KOPT-K1 (cell line): Measurements from ENCODE around the gene BICD1.

Source experiments
- H3K27ac ChIP-seq: fragments of 200-600 bp; sonication (generic); 2 replicates; pipeline ENCODE4 v1.5.1; 2016; ENCODE audit warnings: antibody characterized with exemption, mild to moderate bottlenecking, low read depth, low read length; ENCODE audit not compliant: poor library complexity, severe bottlenecking
- H3K36me3 ChIP-seq: fragments of 200-600 bp; sonication (generic); 2 replicates; pipeline ENCODE4 v1.5.1; 2017; ENCODE audit warnings: antibody characterized with exemption, mild to moderate bottlenecking, low read length, moderate library complexity; ENCODE audit not compliant: insufficient read depth
- H3K9me3 ChIP-seq: fragments of 200-600 bp; sonication (generic); 2 replicates; pipeline ENCODE4 v1.5.1; 2017; ENCODE audit warnings: antibody characterized with exemption, low read length, mild to moderate bottlenecking; ENCODE audit not compliant: insufficient read depth, poor library complexity, severe bottlenecking

BICD1 gene

GRCh38 chr12:32365473-32366064 lies 258.9 kb downstream of the BICD1 start:
- no peaks in the 10 kb centered on the region for H3K36me3 ChIP-seq
- H3K27ac ChIP-seq: no peak overlapping the region

DNA sequence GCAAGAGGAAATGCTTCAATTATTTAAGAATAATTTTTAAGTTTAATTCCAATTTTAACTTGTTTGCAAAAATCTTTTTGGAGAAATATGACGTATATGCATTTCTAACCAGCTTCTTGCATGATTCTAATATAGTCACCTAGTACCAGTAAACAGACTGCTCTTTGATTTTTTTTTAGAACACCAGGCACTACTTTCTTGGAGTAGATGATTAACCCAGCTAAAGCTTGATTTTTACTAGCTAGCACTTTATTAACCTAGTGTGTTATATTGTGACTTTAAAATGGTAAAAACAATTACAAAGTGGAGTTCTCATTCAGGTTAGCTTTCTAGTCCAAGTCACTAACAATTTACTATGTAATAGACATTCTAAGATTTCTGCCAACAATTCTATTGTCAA lies 260.1 kb downstream of the BICD1 start:
- Histone ChIP-seq H3K36me3 (no peaks in the 10 kb centered on the region), H3K9me3 (no peaks in the 10 kb centered on the region), H3K27ac (no peak overlapping the region)

More at GRCh38 chr12:32365473-32366064, 258.9 kb downstream of the BICD1 start:
- no peaks in the 10 kb centered on the region for H3K9me3 ChIP-seq

DNA sequence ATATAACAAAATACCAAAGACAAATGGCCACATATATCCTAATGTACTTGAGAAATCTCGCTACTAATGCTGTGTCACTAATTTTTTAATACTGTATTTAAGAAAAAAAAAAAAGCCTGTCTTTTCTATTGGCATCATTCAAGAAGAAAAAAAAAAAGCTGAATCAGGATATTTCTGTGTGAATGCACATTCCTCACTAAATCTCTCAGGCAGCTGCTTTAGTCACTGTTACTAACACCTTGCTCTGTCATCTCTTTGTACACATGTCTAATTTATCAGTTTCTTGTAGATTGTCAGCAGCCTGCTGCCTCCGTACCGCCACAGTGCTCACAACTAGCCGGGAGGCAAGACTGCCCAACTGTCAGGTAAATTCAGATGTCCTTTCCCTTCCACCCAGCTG lies 260.7 kb downstream of the BICD1 start:
- H3K36me3 ChIP-seq: no peaks in the 10 kb centered on the region
- no peaks in the 10 kb centered on the region for H3K9me3 ChIP-seq
- H3K27ac ChIP-seq: no peak overlapping the region

DNA sequence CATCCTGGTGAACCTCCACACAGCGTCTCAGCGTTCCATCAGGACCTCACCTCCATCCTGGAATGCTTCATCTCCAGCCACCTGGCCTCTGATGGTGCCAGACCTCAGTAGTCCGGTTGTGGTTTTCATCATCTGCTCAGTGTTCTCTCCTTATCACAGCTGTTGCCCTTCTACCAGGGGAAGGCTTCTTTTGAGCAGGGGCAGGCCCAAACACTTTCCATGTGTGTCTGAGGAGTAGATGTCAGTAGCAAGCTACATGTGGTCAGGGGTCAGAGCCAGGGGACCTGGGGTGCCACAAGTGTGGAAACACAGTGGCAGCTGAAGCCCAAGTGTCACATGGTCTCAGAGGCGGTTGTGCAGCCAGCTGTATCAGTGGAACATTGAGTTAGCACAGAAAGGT lies 262.6 kb downstream of the BICD1 start:
- H3K9me3 ChIP-seq: no peaks in the 10 kb centered on the region
- no peak overlapping the region for H3K27ac ChIP-seq
- no peaks in the 10 kb centered on the region for H3K36me3 ChIP-seq

GRCh38 chr12:32377344-32378055 lies 270.9 kb downstream of the BICD1 start:
- Histone ChIP-seq H3K36me3 (no peaks in the 10 kb centered on the region), H3K9me3 (no peaks in the 10 kb centered on the region), H3K27ac (no peak overlapping the region)

DNA sequence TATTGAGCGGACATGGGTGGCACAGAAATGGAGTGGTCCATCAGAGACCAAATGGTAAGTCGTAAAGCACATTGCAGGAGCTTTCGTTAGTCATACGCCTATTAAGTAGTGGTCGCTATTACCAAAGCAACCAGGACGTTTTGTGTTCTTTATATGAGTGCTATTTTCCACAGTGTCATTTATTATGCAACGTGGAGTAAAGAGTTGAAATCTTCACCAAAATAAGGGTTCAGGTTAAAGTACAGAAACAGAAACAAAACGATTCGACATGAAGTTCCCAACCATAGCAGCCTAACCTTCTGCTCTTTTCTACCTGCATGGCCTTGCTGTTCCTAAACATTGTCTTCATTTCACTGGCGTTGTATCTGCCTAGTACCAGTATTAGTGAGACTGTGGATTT lies 272.6 kb downstream of the BICD1 start:
- Histone ChIP-seq H3K36me3 (no peaks in the 10 kb centered on the region), H3K27ac (no peak overlapping the region), H3K9me3 (no peaks in the 10 kb centered on the region)

DNA sequence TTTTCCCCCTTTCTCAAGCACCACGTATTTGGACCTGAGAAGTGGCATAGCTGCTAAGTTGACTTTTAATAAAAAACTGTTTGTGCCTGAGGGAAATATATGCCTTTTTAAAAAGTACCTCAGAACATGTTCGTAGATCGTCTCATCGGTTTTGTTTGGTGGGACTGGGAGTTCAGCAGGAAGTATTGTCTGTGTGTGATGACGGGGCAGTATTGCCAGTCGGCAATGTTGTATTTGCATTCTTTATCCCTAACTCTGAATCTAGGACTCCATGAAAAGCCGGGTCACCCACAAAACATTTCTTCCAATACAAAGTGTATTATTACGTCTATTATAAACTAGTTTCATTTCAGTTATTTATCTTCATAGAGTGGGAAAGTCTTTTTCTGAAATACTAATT lies 273.0 kb downstream of the BICD1 start:
- Histone ChIP-seq H3K27ac (no peak overlapping the region), H3K36me3 (no peaks in the 10 kb centered on the region), H3K9me3 (no peaks in the 10 kb centered on the region)

DNA sequence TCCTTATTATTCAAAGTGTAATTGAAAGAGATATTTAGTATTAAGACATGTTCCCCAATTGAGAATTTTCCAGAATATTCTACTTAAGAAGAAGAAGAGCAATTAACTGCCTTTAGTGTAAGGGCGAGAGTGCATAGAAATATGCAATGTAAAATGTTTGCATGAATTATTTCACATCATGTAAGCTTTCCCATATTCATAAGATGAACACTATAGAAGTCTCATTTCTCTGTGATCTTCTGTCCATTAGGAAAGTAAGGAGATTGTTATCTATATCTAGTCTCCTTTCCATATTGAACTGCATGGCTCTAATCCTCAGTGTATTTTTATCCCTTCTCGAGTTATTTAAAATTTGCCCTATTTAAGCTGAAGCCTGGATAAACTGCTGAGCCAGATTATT lies 275.6 kb downstream of the BICD1 start:
- Histone ChIP-seq H3K9me3 (no peaks in the 10 kb centered on the region), H3K36me3 (no peaks in the 10 kb centered on the region), H3K27ac (no peak overlapping the region)

DNA sequence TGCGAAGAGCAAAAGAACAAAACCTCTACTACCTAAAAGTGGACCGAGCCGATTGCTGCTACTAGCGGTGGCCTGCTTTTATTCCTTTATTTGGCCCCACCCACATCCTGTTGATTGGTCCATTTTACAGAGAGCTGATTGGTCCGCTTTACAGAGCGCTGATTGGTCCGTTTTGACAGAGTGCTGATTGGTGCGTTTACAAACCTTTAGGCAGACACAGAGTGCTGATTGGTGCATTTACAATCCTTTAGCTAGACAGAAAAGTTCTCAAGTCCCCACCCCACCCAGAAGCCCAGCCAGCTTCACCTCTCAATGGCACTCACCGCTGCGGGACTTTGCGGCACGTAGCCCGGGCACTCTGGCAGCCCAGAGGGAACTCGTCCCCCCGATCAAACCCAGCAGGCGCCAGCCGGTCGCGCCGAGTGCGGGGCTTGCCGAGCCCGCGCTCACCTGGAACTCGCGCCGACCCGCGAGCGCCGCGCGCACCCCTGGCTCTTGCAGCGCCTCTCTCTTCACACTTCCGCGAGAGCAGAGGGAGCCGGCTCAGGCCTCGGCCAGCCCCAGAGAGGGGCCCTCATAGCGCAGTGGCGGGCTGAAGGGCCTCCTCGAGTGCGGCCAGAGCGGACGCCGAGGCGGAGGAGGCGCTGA lies 284.0 kb downstream of the BICD1 start:
- Histone ChIP-seq H3K27ac (no peak overlapping the region), H3K36me3 (no peaks in the 10 kb centered on the region), H3K9me3 (peaks cover 7% of the 10 kb centered on the region)

- Histone ChIP-seq H3K9me3 (peaks cover 7% of the 10 kb centered on the region), H3K27ac (no peak overlapping the region), H3K36me3 (no peaks in the 10 kb centered on the region)
Observed at GRCh38 chr12:32395026-32395425, 288.4 kb downstream of the BICD1 start.

DNA sequence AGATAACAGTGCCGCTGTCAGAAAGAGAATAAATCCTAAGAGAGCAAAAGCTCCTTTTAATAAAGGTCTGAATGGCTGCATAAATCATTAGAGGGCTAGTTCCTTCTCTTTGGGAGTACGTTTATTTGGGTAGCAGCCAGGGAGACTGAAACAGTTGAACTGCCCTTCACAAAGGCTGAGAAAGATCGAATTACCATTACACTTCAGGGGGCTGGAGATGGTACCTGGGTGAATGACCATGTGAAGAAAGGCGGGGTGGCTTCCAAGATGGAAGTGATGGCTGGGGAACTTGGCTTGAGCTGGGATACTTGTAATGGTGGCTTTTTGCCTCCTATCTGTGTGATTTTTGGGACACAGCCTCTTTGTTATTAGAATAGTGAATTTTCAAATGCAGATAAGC lies 291.0 kb downstream of the BICD1 start:
- H3K27ac ChIP-seq: no peak overlapping the region
- H3K36me3 ChIP-seq: no peaks in the 10 kb centered on the region
- no peaks in the 10 kb centered on the region for H3K9me3 ChIP-seq

DNA sequence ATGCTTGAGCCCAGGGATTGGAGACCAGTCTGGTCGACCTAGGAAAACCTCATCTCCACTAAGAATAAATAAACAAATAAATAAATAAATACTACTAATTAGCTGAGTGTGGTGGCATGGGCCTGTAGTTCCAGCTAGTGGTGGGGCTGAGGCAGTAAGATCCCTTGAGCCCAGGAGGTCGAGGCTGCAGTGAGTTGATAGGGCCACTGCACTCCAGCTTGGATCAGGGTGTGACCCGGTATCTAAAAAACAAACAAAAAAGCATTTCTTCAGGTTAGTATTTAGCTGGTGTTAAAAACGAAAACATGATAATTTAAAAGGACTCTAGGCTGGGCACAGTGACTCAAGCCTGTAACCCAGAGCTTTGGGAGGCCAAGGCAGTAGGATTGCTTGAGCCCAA lies 291.5 kb downstream of the BICD1 start:
- Histone ChIP-seq H3K27ac (no peak overlapping the region), H3K36me3 (no peaks in the 10 kb centered on the region), H3K9me3 (no peaks in the 10 kb centered on the region)

GRCh38 chr12:32398816-32399369 lies 292.2 kb downstream of the BICD1 start:
- H3K36me3 ChIP-seq: no peaks in the 10 kb centered on the region
- no peaks in the 10 kb centered on the region for H3K9me3 ChIP-seq
- H3K27ac ChIP-seq: no peak overlapping the region

- Histone ChIP-seq H3K9me3 (no peaks in the 10 kb centered on the region), H3K36me3 (no peaks in the 10 kb centered on the region), H3K27ac (no peak within 1 kb of the TSS)
Observed at GRCh38 chr12:32399370-32400113, 292.9 kb downstream of the BICD1 start, which contains the start of gene FGD4. FGD4 (plus strand) TSS chr12:32399558.

GRCh38 chr12:32400114-32400672 lies 293.5 kb downstream of the BICD1 start:
- no peak overlapping the region for H3K27ac ChIP-seq
- no peaks in the 10 kb centered on the region for H3K9me3 ChIP-seq
- no peaks in the 10 kb centered on the region for H3K36me3 ChIP-seq
